ENCODE results near the gene TNK2.
"Not testable (repeated sequence)": the region's sequence is repeated elsewhere in the genome, so short reads cannot be mapped to it uniquely, and the experiment has no call there.

Gene TNK2

GRCh38 chr3:195907934-195908693 lies at the start of gene TNK2:
Gene TNK2 (minus strand): TSS chr3:195908551. CDS start chr3:195888588, 19,963 bp downstream.
- peak; percentile 29 for DNase-seq (ENCODE audit: low read depth)

- DNase-seq (ENCODE audit: low read depth), result no peak
Observed at GRCh38 chr3:195956577-195956976, 48.2 kb upstream of the TNK2 start.

GRCh38 chr3:195955416-195955841 lies 47.1 kb upstream of the TNK2 start:
- not testable (repeated sequence) for DNase-seq (ENCODE audit: low read depth)

- DNase-seq (ENCODE audit: low read depth), result not testable (repeated sequence)
Observed at GRCh38 chr3:195954752-195955119, 46.4 kb upstream of the TNK2 start.

GRCh38 chr3:195954052-195954751 lies 45.9 kb upstream of the TNK2 start:
- DNase-seq (ENCODE audit: low read depth), result peak; percentile 39

GRCh38 chr3:195952590-195952989 lies 44.2 kb upstream of the TNK2 start:
- DNase-seq (ENCODE audit: low read depth), result not testable (repeated sequence)

GRCh38 chr3:195951443-195952177 lies 43.3 kb upstream of the TNK2 start:
- DNase-seq (ENCODE audit: low read depth), result not testable (repeated sequence)

GRCh38 chr3:195950731-195951130 lies 42.4 kb upstream of the TNK2 start:
- not testable (repeated sequence) for DNase-seq (ENCODE audit: low read depth)

- DNase-seq (ENCODE audit: low read depth), result not testable (repeated sequence)
Observed at GRCh38 chr3:195950164-195950563, 41.8 kb upstream of the TNK2 start.

GRCh38 chr3:195946910-195947699 lies 38.8 kb upstream of the TNK2 start:
- not testable (repeated sequence) for DNase-seq (ENCODE audit: low read depth)

- DNase-seq (ENCODE audit: low read depth), result not testable (repeated sequence)
Observed at GRCh38 chr3:195941265-195941815, 33.0 kb upstream of the TNK2 start.

- DNase-seq (ENCODE audit: low read depth), result not testable (repeated sequence)
Observed at GRCh38 chr3:195940806-195941205, 32.5 kb upstream of the TNK2 start.

GRCh38 chr3:195939526-195940470 lies 31.4 kb upstream of the TNK2 start:
- not testable (repeated sequence) for DNase-seq (ENCODE audit: low read depth)

- DNase-seq (ENCODE audit: low read depth), result not testable (repeated sequence)
Observed at GRCh38 chr3:195933044-195933430, 24.7 kb upstream of the TNK2 start.

GRCh38 chr3:195932418-195933043 lies 24.2 kb upstream of the TNK2 start:
- DNase-seq (ENCODE audit: low read depth), result no peak

GRCh38 chr3:195931582-195932273 lies 23.4 kb upstream of the TNK2 start:
- DNase-seq (ENCODE audit: low read depth), result no peak

- DNase-seq (ENCODE audit: low read depth), result no peak
Observed at GRCh38 chr3:195929452-195929851, 21.1 kb upstream of the TNK2 start.

- DNase-seq (ENCODE audit: low read depth), result no peak
Observed at GRCh38 chr3:195921334-195921791, 13.0 kb upstream of the TNK2 start.

GRCh38 chr3:195918176-195918575 lies 9.8 kb upstream of the TNK2 start:
- no peak for DNase-seq (ENCODE audit: low read depth)

Measured in stimulated activated CD8-positive, alpha-beta memory T cell treated with anti-CD3 and anti-CD28 coated beads, Interleukin-15, amount 100 ng/mL, for 1 hour (primary cell).